ENCODE measurements around the gene PLD6.

DNA sequence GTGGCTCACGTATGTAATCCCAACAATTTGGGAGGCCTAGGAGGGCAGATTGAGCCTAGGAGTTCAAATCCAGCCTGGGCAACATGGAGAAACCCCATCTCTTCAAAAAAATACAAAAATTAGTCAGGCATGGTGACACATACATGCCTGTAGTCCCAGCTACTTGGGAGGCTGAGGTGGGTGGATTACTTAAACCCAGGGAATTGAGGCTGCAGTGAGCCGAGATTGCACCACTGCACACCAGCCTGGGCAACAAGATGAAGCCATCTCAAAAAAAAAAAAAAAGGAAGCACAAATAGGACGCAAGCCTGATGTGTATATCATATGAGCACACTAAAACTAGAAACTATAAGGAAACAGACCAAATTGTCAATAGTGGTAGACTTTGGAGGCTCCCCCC is 47.9 kb upstream of the PLD6 start:
- TF ChIP-seq CTCF (IDR thresholded peaks at IDR 0.05), result no peak
- TF ChIP-seq POLR2A (IDR thresholded peaks at IDR 0.05), result no peak
